Mesendoderm (in vitro differentiated cells): ENCODE data around the gene ATP8A2.

Experiments used
- DNase-seq: peaks from one replicate; pipeline ENCODE4 v3.0.0; 2013
- H2AK5ac ChIP-seq: 2 replicates; pipeline ENCODE4 v1.6.1; 2013; ENCODE audit warnings: low read length, inconsistent platforms
- H2BK120ac ChIP-seq: 2 replicates; pipeline ENCODE4 v1.6.1; 2013; ENCODE audit warnings: low read depth, mild to moderate bottlenecking, low read length, moderate library complexity, mixed read lengths
- H2BK15ac ChIP-seq: replicated peaks from 2 replicates; pipeline ENCODE4 v1.6.1; 2013; ENCODE audit warnings: low read depth, mild to moderate bottlenecking, moderate library complexity
- H2BK5ac ChIP-seq: 2 replicates; pipeline ENCODE4 v1.6.1; 2013; ENCODE audit warnings: low read length, inconsistent platforms
- H3K18ac ChIP-seq: 2 replicates; pipeline ENCODE4 v1.6.1; 2013; ENCODE audit warnings: mild to moderate bottlenecking, low read length, mixed read lengths
- H3K23ac ChIP-seq: one replicate; pipeline ENCODE4 v1.6.1; 2013; ENCODE audit warnings: low read length
- H3K27ac ChIP-seq: 2 replicates; pipeline ENCODE4 v1.5.1; 2013; ENCODE audit warnings: low read depth, mild to moderate bottlenecking, inconsistent platforms, low read length, moderate library complexity
- H3K27me3 ChIP-seq: 2 replicates; pipeline ENCODE4 v1.6.1; 2013; ENCODE audit warnings: low read length, control low read depth, mild to moderate bottlenecking, inconsistent platforms; ENCODE audit not compliant: insufficient read depth, poor library complexity
- H3K36me3 ChIP-seq: 2 replicates; pipeline ENCODE4 v1.6.1; 2013; ENCODE audit warnings: low read length, inconsistent platforms; ENCODE audit not compliant: control insufficient read depth, insufficient read depth
- H3K4ac ChIP-seq: one replicate; pipeline ENCODE4 v1.6.1; 2013; ENCODE audit warnings: low read depth, mild to moderate bottlenecking, low read length, moderate library complexity
- H3K4me1 ChIP-seq: 2 replicates; pipeline ENCODE4 v1.6.1; 2013; ENCODE audit warnings: low read depth, low read length, inconsistent platforms; ENCODE audit not compliant: control insufficient read depth
- H3K4me2 ChIP-seq: 2 replicates; pipeline ENCODE4 v1.6.1; 2013; ENCODE audit warnings: low read length
- H3K4me3 ChIP-seq: 2 replicates; pipeline ENCODE4 v1.5.1; 2013; ENCODE audit warnings: mild to moderate bottlenecking, low read length
- H3K56ac ChIP-seq: one replicate; pipeline ENCODE4 v1.6.1; 2013; ENCODE audit warnings: low read length
- H3K79me1 ChIP-seq: 2 replicates; pipeline ENCODE4 v1.6.1; 2013; ENCODE audit warnings: low read length, inconsistent platforms
- H3K79me2 ChIP-seq: 2 replicates; pipeline ENCODE4 v1.6.1; 2013; ENCODE audit warnings: mild to moderate bottlenecking, low read length; ENCODE audit not compliant: control insufficient read depth, insufficient read depth
- H3K9ac ChIP-seq: 2 replicates; pipeline ENCODE4 v1.6.1; 2013; ENCODE audit warnings: low read length, inconsistent platforms
- H4K5ac ChIP-seq: one replicate; pipeline ENCODE4 v1.6.1; 2013; ENCODE audit warnings: low read length
- H4K8ac ChIP-seq: one replicate; pipeline ENCODE4 v1.6.1; 2013; ENCODE audit warnings: low read depth, mild to moderate bottlenecking, control low read depth, low read length, moderate library complexity
- WGBS: extraction: QIAGEN DNeasy Blood & Tissue Kit; methylation state at CpG from one replicate; pipeline ENCODE4 v1.1.7; 2013; ENCODE audit warnings: low lambda C conversion rate, missing lambda C conversion rate; ENCODE audit not compliant: insufficient coverage; ENCODE audit errors: extremely low coverage; 5-methylcytosine and 5-hydroxymethylcytosine counted together

The ATP8A2 gene

GRCh38 chr13:25347151-25347550 lies 24.6 kb upstream of the ATP8A2 start:
- Histone ChIP-seq H2BK15ac (no peak overlapping the region), H3K27ac (no peak overlapping the region), H2AK5ac (no peak overlapping the region), H3K4me1 (no peaks in the 10 kb centered on the region), H3K36me3 (no peaks in the 10 kb centered on the region), H2BK120ac (no peak overlapping the region), H2BK5ac (no peak overlapping the region), H3K4me3 (no peak overlapping the region), H3K9ac (no peak overlapping the region), H4K5ac (no peak overlapping the region), H4K8ac (no peak overlapping the region), H3K4ac (no peak overlapping the region), H3K4me2 (no peak overlapping the region), H3K27me3 (no peaks in the 10 kb centered on the region), H3K79me1 (no peaks in the 10 kb centered on the region), H3K18ac (no peak overlapping the region), H3K56ac (no peak overlapping the region), H3K23ac (no peak overlapping the region), H3K79me2 (no peaks in the 10 kb centered on the region)
- no CpG with 5 or more reads among the region's 2 CpGs for WGBS
- DNase-seq = peak; percentile 79

- Histone ChIP-seq H3K4me2 (no peak overlapping the region), H3K9ac (no peak overlapping the region), H2AK5ac (no peak overlapping the region), H4K8ac (no peak overlapping the region), H3K36me3 (no peaks in the 10 kb centered on the region), H2BK120ac (no peak overlapping the region), H3K18ac (no peak overlapping the region), H3K79me2 (no peaks in the 10 kb centered on the region), H3K23ac (no peak overlapping the region), H4K5ac (no peak overlapping the region), H2BK15ac (no peak overlapping the region), H3K4ac (no peak overlapping the region), H3K27me3 (no peaks in the 10 kb centered on the region), H3K4me3 (no peak overlapping the region), H3K56ac (no peak overlapping the region), H2BK5ac (no peak overlapping the region), H3K79me1 (no peaks in the 10 kb centered on the region), H3K27ac (no peak overlapping the region), H3K4me1 (no peaks in the 10 kb centered on the region)
- WGBS = no CpG with 5 or more reads among the region's 1 CpG
- no peak for DNase-seq
Observed at GRCh38 chr13:25351404-25351803, 20.4 kb upstream of the ATP8A2 start.

GRCh38 chr13:25352230-25352629 lies 19.5 kb upstream of the ATP8A2 start:
- no peaks in the 10 kb centered on the region for H3K27me3 ChIP-seq
- no peak overlapping the region for H3K4me3 ChIP-seq
- no peaks in the 10 kb centered on the region for H3K4me1 ChIP-seq
- no peak for DNase-seq
- H2BK120ac ChIP-seq = no peak overlapping the region
- no peaks in the 10 kb centered on the region for H3K36me3 ChIP-seq
- H3K4ac ChIP-seq = no peak overlapping the region
- no peak overlapping the region for H3K23ac ChIP-seq
- H3K79me1 ChIP-seq = no peaks in the 10 kb centered on the region
- WGBS = no CpG with 5 or more reads among the region's 3 CpGs
- H3K56ac ChIP-seq = no peak overlapping the region
- no peak overlapping the region for H2AK5ac ChIP-seq
- H3K18ac ChIP-seq = no peak overlapping the region
- H2BK5ac ChIP-seq = no peak overlapping the region
- no peak overlapping the region for H3K9ac ChIP-seq
- no peak overlapping the region for H3K27ac ChIP-seq
- no peak overlapping the region for H2BK15ac ChIP-seq
- H4K5ac ChIP-seq = no peak overlapping the region
- no peak overlapping the region for H4K8ac ChIP-seq
- H3K4me2 ChIP-seq = no peak overlapping the region
- no peaks in the 10 kb centered on the region for H3K79me2 ChIP-seq

- Histone ChIP-seq H3K18ac (no peak overlapping the region), H3K23ac (no peak overlapping the region), H3K36me3 (no peaks in the 10 kb centered on the region)
Observed at GRCh38 chr13:25352806-25353205, 19.0 kb upstream of the ATP8A2 start.

GRCh38 chr13:25353344-25353743 lies 18.4 kb upstream of the ATP8A2 start:
- no peak for DNase-seq
- no peak overlapping the region for H4K5ac ChIP-seq
- no peaks in the 10 kb centered on the region for H3K36me3 ChIP-seq
- no peaks in the 10 kb centered on the region for H3K4me1 ChIP-seq
- H3K9ac ChIP-seq = no peak overlapping the region
- H3K4me2 ChIP-seq = no peak overlapping the region
- H2AK5ac ChIP-seq = no peak overlapping the region
- H3K56ac ChIP-seq = no peak overlapping the region
- no peak overlapping the region for H3K23ac ChIP-seq
- no peaks in the 10 kb centered on the region for H3K79me2 ChIP-seq
- no peak overlapping the region for H3K4ac ChIP-seq
- no peak overlapping the region for H4K8ac ChIP-seq
- H3K4me3 ChIP-seq = no peak overlapping the region
- no peaks in the 10 kb centered on the region for H3K79me1 ChIP-seq
- H3K18ac ChIP-seq = no peak overlapping the region
- no peak overlapping the region for H2BK120ac ChIP-seq
- H3K27ac ChIP-seq = no peak overlapping the region
- H2BK15ac ChIP-seq = no peak overlapping the region
- no peaks in the 10 kb centered on the region for H3K27me3 ChIP-seq
- H2BK5ac ChIP-seq = no peak overlapping the region
- WGBS = no CpG with 5 or more reads among the region's 4 CpGs

More at GRCh38 chr13:25352806-25353205, 19.0 kb upstream of the ATP8A2 start:
- Histone ChIP-seq H3K4me3 (no peak overlapping the region), H4K5ac (no peak overlapping the region), H3K27ac (no peak overlapping the region), H3K4me1 (no peaks in the 10 kb centered on the region), H4K8ac (no peak overlapping the region), H2BK120ac (no peak overlapping the region), H2BK5ac (no peak overlapping the region), H3K79me1 (no peaks in the 10 kb centered on the region), H3K27me3 (no peaks in the 10 kb centered on the region), H3K4ac (no peak overlapping the region), H2BK15ac (no peak overlapping the region), H3K9ac (no peak overlapping the region), H3K56ac (no peak overlapping the region), H3K4me2 (no peak overlapping the region), H3K79me2 (no peaks in the 10 kb centered on the region), H2AK5ac (no peak overlapping the region)
- no peak for DNase-seq
- WGBS = no CpG with 5 or more reads among the region's 4 CpGs

GRCh38 chr13:25354377-25354776 lies 17.4 kb upstream of the ATP8A2 start:
- Histone ChIP-seq H2BK120ac (no peak overlapping the region), H2BK15ac (no peak overlapping the region), H3K23ac (no peak overlapping the region), H3K4me2 (no peak overlapping the region), H3K9ac (no peak overlapping the region), H3K4ac (no peak overlapping the region), H3K56ac (no peak overlapping the region), H3K79me1 (no peaks in the 10 kb centered on the region), H2BK5ac (no peak overlapping the region), H3K27ac (no peak overlapping the region), H4K5ac (no peak overlapping the region), H4K8ac (no peak overlapping the region), H3K36me3 (no peaks in the 10 kb centered on the region), H3K4me3 (no peak overlapping the region), H3K18ac (no peak overlapping the region), H3K27me3 (no peaks in the 10 kb centered on the region), H3K79me2 (no peaks in the 10 kb centered on the region), H3K4me1 (no peaks in the 10 kb centered on the region), H2AK5ac (no peak overlapping the region)
- no peak for DNase-seq
- no CpG with 5 or more reads among the region's 6 CpGs for WGBS
